Prostate gland (tissue), 2 donors: Measurements from ENCODE around the gene ZNF208.

Source experiments
- CTCF ChIP-seq, 4 experiments: fragments of 200-600 bp in 2 of 4; fragments of 450-650 bp in 2 of 4; sonication (generic) in 2 of 4; IDR thresholded peaks; 1 replicate in 3 of 4; 2 replicates in 1 of 4; pipeline ENCODE4 v1.5.1; 2016 to 2019; ENCODE audit warnings: antibody characterized with exemption in 4 of 4, mild to moderate bottlenecking in 2 of 4, moderate library complexity in 2 of 4
- POLR2AphosphoS5 ChIP-seq: sonication (generic); formaldehyde crosslinking; IDR thresholded peaks from one replicate; pipeline ENCODE4 v1.6.1; 2017; ENCODE audit warnings: antibody characterized with exemption

- no peak for TF ChIP-seq CTCF (IDR thresholded peaks at IDR 0.05)
- TF ChIP-seq POLR2AphosphoS5 = no peak
Observed at GRCh38 chr19:21901861-21902260, 108.9 kb downstream of the ZNF208 start.
